Middle frontal gyrus (tissue), 1 donor: ENCODE results near the gene PRR23E.

Experiments
- DNase-seq: peaks from one replicate; pipeline ENCODE4 v3.0.0-alpha.2; 2015; ENCODE audit warnings: low spot score; ENCODE audit errors: extremely low spot score

PRR23E gene

DNA sequence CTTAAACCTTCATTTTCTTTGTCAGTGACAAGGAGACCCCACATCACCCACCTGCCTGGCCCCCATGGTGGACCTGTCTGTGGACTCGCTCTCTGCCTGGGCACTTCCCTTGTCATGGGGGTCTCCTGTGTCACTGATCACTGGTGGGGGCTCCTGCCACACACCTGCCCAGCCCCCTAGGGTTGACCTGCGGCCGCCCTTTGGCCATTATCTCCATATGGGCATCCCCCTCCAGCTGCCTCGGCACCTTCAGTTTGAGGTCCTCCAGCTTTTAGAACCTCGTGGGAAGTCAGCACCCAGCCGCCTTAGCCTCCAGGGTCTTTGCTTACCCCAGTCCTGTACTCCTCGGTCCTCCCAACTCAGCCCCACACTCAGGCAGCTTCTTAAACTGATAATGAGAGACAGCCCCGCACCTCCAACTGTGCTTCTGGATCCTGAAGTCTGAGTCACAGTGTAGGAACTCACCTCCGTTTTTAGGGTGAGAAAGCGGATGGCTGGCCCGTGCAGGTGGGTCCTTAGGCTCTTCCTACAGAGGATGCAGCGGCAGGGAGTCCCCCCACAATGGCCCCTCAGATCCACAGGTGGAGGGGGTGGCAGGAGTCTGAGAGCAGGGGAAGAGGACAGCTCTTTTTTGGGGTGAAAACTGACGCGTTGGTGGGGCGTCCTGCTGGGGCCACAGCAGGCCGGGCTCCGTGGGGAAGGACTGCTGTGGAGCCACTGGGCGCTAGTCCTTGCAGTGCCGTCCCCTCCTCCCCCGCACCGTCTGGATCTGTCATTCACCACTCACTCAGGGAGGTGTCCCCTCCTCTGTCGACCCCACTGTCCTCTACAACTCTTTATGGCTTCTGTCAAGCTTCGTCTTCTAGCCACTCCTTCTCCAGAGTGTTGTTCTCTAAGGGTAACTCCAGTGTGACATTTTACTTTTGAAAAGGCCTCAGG is 8.7 kb upstream of the PRR23E start:
- DNase-seq, result no peak

DNA sequence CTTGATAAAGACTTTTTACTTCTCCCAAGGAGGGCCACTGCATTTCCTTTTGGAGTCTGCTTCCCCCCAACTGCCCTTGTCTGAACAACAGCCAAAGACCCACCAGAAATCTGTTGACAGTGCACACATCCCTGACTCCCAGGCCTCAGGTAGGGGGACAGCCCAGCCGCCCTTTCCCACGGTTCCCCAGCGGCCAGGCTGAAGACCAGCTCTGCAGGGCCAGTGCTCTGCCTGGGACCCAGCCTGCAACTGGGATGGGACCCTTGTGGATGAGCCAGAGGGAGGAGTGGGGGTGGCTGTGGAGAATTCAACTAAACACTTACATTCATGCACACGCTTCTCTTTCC is 8.1 kb upstream of the PRR23E start:
- no peak for DNase-seq

DNA sequence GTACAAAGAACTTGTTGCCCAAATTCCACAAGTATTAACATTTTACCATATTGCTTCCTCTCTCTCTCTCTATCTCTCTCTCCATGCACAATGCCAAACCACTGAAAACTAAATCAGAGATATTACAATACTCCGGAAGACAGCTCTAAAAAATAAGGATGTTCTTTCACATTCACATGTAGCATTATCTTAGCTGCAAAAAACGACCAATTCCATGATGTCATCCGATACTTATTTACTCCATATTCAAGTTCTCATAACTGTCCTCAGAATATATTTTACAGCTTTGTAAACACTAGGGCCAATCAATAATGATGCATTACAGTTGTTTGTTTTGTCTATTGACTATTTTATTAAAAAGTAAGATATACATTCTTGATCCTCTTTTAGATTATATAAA is 7.7 kb upstream of the PRR23E start:
- no peak for DNase-seq

DNA sequence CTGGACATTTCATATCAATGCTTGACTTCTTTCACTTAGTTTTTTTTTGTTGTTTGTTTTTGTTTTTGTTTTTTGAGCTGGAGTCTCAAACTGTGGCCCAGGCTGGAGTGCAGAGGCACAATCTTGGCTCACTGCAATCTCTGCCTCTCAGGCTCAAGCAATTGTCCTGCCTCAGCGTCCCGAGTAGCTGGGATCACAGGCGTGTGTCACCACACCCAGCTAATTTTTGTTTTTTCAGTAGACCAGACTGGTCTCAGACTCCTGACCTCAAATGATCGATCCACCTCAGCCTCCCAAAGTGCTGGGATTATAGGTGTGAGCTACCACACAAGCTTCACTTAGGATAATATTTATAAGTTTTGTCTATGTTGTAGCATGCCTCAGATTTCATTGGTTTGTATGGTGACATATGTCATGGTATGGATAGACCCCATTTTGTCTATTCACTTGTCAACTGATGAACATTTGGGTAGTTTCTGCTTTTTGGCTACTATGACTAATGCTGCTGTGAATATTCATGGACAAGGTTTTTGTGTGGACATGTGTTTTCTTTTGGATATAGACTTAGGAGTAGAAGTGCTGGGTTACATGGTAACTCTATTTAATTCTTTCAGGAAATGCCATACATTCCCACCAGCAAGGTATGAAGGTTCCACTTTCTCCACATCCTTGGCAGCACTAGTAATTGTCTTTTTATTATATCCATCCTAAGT is 6.8 kb upstream of the PRR23E start:
- no peak for DNase-seq

DNA sequence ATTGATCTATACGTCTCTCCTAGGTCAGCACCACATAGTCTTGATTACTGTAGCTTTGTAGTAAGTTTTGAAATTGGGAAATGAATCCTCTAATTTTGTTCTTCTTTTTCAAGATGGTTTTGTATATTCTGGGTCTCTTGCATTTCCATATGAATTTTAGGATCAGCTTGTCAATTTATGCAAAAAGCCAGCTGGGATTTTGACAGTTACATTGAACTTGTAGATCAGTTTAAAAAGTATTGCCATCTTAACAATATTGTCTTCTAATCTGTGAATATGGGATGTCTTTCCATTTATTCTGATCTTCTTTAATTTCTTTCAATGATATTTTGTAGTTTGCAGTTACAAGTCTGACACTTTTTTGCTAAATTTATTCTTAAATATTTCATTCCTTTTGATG is 5.6 kb upstream of the PRR23E start:
- DNase-seq, result no peak

DNA sequence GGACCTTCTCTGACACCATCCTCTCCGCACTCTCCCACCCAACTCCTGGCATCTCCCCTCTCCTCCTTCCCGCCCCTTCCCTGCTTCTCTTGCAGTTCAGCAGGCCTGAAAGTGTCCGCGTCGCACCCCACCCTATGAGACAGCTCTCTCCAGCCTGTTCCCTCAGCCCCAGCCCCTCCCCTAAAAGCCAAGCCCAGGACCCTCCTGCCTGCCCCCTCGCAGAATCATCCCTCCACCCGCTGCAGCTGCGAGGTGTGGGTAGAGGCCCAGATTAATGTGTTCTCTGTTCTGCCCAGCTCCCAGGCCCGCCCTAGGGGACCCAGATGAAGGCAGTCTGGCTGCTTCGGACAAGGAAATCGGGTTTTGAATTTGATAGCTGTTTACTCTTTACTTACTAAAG is 410 bp downstream of the PRR23E start:
- no peak for DNase-seq

DNA sequence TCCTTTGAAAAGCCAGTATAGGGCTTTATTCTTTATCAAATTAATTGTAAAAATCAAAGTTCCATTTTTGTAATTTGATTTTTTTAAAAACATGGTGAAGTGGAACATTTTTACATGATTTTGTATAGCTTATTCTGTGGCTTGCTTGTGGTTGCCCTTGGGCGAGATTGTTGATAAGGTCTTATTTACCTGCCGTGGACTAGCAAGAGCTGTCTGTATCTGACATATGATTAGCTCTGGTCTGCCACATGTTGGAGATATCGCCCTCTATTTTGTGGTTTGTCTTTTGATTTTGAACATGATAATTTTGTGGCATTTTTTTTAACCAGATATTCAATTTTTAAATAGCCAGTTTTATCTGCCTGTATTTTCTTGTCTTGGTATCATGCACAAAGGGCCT is 844 bp downstream of the PRR23E start:
- DNase-seq, result no peak

DNA sequence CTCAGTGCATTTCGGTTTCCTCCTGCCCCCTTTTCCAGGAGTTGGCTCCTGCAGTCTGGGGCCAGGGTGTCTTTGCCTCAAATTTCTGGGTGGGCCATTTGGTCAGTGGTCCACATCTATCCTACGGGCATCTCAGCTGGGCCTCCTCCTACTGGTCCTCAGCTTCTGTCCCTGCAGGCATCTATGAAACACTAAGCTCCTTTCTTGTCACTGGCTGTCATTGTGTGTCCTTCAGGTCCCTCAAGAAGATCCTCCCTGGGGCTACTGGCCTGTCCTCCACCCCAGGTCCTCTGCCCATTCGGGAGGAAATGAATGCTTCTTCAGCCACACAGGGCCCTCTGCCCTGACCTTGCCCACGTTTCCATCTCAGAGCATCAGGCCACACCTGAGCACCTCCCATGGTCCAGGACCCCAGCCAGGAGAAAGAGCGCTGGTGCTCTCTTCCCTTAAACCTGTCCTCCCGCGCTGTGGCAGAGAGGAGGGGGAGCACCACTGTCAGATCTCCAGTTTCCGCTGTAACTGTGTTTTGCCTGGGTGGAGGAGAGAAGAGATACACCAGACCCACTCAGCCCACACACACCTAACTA is 1.8 kb downstream of the PRR23E start:
- no peak for DNase-seq

DNA sequence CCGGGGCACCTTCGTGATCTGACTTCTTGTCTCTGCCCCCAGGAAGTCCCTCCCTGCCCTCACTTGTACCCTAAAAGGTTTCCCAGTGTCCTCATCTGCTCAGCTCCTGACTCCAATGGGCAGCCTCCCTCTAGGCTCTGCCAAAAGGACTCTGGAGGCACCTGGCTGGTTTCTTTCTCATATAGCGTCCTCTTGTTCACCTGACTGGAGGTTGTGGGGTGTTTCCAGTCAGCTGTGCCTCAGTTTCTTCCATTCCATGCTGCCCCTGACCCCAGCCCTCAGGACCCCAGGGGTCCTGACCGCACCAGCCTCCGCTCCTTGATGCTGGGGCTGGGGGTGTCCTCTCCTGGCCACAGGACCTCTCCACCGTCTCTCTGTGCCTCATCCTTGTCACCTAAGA is 2.5 kb downstream of the PRR23E start:
- no peak for DNase-seq

DNA sequence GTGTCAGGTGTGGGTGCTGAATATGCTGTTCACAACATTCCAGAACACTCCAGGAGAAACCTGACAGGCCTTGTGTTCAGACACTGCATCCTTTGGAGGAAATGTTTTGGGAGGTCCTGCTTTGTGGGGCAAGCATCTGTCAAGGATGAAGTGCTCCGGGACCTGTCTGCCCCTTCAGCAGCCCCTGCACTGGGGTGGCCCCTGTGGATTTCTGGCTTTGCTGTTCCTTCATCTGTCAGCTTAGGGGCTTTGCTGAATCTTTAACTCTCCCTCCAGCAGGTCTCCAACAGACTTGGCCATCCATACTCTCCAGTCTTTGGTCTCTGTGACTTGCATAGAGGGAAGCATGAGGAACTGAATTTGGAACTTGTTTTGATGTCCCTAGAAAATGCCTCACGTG is 3.1 kb downstream of the PRR23E start:
- no peak for DNase-seq

DNA sequence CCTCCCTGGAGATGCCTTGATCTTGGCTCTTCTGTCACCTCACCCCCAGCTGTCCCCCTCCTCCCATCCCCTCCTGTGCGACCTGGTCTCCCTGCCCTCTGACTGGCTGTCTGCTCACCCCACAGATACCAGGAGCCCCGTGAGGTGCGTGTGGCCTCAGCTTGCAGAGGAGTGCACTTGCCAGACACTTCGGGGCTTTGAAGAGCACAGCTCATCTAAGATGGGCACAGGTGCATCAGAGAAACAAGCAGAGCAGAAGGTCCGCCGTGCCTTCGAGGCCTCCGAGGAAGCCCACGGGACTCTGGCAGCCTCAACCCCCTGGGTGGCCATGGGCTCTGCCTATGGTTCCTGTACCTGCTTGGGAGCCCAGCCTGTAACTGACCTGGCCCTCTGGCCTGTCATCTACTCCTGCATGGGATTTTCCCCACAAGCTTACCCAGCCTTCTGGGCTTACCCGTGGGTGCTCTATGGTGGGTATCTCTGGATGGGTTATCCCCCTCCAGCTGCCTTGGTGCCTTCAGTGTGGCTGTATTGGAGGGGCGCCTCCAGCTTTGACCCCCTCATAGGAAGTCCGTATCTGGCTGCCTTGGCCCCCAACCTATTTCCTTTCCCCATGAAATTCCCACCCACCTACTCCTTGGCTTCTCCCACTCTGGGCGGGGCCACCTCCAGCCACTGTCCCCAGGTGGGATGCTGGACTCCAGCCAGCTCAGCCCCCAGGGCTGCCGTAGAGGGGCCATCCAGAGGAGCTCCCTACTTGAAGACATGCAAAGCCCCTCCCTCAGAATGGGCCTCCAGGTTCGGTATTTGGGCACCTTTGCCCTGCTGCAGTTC is 3.8 kb downstream of the PRR23E start:
- DNase-seq, result no peak

DNA sequence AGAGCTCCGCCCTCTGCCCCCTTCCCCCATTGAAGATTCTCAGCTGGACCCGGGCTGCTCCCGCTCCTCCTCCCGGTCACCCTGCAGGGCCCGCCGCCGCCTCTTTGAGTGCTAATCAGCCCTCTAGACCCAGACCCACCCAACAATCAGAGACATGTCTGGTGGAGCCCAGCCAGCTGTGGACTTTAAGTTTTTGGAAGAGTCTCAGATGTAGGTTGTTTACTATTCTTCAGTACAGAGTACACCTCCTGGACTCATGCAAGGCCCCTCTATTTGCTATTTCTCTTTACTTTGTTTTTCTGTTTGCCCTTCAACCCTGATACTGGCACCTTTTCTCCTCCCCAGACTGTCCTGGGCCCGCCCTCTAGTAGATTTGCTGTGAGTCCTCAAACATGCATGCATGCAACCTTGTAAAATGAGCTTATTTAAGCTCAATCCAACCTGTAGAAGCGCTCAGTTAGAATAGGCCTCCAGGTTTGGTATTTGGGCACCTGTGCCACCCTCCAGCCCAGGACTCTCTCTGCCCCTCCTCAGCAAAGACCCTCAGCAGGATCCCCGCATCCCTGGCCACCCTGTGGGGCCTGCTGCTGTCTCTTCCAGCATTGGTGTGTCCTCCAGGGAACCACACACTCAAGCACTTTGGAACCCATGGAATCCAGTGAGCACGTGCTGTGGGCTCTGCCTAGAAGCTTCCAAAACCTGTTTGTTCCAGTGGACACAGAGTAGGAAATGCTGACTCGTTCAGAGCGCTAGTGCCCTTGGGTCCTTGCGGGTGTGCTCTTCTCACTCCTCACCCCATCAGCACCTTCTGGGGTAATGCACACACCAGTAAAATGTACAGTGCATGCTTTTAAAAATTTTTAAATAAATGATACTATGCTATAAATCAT is 4.6 kb downstream of the PRR23E start:
- DNase-seq, result no peak

DNA sequence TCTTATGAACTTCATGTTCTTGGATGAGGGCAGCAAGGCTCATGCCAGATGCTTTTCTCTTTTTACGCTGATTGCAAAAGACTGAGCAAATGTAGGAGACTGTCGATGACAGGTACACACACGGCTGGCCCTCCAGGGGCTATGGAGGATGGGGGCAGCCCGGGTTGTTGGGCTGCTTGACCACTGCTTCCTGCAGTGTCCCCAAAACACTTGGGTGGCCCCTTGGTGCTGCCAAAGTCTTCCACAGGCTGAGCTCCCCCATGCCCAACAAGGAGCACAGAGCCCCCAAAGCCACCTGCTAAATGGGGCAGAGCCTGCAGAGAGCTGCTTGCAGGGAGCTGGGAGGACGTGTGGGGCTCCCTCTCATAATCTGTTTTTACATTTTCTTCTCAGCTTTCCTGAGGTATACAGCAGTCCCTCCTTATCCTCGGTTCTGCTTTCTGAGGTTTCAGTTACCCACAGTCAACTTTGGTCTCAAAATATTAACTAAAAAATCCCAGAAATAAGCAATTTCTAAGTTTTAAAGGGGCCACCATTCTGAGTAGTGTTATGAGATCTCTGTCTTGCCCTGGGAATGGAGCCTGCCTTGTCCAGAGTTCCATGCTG is 7.3 kb downstream of the PRR23E start:
- no peak for DNase-seq

DNA sequence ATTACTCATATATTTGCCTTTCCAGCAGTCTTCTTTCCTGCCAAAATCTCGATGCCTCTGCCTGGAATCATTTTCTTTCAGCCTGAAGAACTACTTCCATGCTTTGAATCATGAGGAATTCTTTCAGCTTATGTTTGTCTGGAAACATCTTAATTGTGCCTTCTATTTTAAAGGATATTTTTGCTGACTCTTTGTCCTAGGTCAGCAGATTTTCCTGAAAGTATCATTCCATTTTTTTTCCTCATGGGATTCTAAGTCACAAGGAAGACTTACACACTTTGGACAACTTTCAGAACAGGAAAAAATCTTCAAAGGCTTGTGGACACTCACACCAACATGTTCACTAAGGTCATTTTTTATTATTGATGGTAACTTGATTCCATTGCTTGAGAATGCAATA is 10.1 kb downstream of the PRR23E start:
- DNase-seq, result no peak

DNA sequence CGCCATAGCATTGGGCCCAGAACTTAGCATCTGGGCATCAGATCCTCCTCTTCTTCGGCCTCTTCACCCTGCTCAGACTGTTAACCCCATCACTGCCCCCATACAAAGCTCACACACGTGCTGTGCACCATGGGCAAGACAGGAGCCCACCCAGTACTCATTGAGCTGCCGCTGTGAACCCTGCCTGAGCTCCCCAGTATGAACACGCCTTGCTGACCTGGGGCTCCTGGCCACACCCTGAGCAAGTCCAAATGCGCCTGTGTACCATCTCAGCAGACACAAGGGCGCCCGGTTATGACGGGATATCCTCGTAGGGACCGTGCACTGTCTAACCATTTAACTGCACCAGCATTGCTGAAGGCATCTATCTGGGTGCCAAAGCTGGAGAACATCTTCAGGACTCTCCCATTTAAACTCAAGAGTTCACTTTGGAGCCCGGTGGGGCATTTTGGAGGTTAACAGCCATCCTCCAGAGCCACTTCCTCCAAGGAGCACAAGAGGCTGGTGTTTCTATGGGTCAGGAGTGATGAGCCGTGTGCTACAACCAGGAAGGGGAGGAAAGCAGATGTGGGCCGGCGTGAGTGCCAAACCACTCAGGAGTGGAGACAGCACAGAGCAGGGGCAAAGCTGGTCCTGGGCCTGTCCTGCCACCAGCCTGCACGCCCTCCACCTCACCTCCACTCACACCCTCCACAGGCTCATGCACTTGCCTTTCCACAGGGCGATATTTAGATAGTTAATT is 12.1 kb downstream of the PRR23E start:
- DNase-seq, result no peak

DNA sequence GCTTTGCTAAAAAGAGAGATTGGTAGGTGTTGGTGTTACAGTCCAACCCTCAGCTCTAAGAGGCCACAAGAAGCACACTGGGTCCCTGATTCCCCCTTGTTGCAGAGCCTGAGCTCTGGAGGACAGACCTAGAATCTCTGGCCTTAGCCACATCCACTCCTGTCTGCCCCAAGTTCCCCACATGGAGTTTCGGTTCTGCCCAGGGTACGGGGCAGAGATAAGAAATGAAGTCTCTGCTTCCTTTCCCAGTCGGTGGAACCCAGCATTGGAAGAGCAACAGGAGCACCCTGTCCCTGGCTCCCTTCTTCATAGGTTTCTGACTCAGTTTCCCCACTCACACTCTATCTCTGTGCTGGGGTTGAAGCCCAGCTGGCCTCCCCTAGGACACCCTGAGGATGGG is 13.2 kb downstream of the PRR23E start:
- no peak for DNase-seq

DNA sequence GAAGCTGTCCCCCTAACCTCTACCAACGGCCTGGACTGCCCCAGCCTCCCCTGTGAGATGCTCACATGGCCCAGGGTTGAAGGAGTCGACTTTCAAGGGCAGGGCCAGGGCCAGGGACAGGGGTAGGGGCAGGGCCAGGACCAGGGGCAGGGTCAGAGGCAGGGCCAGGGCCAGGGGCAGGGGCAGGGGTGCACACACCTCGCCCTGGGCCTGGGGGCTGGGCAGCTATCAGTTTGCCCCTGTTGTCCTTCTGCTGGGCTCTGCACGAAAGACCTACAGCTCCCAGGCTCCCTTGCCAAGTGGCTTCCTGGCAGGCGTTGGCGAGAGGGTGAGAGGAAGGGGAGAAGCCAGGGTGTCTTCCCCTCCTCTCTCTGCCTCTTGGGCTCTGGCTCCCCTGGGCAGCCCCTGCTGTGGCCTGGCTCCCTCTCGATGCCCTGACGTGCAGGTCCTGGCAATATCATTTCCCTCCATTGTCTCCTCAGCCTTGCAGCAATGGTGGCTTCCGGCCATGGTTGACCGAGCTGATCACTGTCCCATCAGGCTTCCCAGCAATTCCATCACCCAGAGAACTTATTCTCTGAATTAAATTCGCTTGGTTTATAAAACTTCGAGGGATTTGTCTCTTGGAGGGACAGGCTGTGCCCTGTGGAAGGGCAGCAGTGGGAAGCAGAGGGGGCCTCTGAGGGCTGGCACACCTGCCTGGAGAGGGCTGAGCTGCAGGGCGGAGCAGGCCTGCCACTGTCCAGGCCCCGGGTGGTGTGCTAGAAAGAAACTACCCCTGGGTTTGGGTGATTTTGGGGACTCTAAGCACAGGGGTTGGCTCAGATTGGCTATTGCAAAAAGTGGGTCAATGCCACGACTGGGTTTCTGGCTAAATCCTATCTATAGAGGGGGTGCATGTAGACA is 13.9 kb downstream of the PRR23E start:
- no peak for DNase-seq

DNA sequence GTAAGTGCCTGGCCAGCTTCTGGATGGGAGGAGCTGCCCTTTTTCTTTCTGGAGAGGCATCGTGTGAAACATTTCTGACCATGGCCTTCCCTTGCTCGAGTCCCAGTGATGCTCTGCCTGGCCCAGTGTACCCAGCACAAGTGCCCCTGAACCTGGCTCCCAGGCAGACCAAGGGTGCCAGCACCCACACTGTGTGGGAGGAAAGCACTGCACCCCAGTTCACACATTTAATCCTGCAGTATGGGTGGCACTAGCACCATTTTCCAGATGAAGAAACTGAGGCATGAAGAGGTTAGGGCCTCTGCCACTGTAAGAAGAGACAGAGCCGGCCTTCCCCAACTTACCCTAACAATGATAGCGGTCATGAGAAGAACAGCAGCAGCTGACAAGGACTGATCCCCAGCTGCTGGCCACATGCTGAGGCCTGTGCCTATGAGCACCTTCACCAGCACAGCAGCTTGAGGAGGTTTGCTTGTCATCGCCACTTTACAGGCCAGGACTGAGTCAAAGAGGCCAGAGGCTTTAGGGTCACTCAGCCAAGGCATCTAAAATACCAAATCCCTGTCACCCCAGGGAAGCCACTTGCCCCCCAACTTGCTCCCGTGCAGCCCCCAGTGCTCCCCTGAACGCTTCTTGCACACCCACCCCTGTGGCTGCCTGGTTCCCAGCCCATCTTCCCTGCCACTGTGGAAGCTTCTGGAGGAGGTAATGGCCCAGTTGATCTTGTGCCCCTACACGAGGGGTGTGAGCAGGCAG is 15.0 kb downstream of the PRR23E start:
- DNase-seq, result no peak
